GM18858 (cell line): ENCODE data around the gene HOXC6.

ENCODE experiments used
- ATAC-seq: cut with Tn5 transposase; IDR thresholded peaks from one replicate; pipeline ENCODE4 v1.9.1; 2021; ENCODE audit not compliant: unreplicated experiment

HOXC6 gene

DNA sequence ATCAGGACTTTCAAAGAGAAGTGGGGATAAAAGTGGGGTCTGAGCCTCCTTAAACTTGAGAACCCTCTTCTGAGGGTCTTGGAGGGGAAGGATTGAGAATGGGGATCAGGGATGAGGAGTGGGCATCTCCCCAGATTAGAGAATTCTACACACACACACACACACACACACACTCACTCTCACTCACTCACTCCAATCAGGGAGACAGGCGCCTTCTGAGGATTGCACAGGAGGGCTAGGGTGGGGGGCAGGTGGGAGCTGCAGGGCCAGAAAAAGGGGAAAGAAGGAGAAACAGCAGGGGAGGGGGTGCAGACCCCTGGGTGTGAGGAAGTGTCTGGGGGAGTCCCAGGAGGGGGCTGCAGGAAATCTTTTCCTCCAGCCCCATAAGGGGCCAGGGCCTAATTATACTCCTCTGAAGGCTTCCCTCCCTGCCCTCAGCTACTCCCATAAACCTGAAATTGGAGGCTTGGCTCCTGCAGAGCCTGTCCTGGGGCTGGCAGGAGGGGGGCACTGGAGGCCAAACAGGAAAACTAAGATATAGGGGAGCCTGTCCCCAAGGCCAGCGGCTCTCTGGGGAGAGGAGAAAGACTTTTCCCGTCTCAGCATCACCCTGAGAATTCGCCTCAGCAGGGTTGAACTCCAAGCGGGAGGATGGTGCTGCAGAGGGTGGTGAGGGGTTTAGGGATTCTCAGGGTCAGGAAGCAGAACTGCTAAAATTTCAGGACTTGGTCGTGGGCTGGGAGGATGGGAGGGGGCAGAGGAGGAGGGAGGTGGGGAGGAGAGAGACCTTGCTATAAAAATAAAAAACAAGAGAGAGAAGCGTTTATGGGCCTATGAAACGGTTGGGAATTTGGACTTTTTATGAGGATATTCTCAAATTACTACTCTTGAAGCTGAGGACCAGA lies 26.7 kb upstream of the HOXC6 start:
- ATAC-seq, result no peak

DNA sequence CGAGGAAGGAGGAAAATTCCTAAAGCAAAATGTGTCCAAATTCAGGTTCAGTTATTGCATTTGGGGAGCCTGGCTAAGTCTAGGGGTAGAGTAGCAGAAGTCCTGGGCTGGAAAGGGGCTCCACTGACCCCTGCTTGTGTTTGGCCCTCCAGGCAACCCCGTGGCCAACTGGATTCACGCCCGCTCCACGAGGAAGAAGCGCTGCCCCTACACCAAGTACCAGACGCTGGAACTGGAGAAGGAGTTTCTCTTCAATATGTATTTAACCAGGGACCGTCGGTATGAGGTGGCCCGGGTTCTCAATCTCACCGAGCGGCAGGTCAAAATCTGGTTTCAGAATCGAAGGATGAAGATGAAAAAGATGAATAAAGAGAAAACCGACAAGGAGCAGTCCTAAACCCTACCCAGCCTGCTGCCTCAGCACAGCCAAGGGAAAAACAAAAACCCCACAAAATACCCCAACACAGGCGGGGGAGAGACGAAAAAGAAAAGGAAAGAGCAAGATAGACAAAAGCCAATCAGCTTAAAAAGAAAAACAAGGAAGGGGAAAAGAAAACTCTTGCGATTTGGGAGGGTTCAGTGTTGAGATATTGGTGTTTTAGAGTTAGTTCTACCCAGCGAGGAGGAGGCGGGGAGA lies 25.8 kb upstream of the HOXC6 start:
- no peak for ATAC-seq

GRCh38 chr12:54002915-54003389 lies 25.3 kb upstream of the HOXC6 start:
- no peak for ATAC-seq

- ATAC-seq, result no peak
Measured at GRCh38 chr12:54003625-54004024, 24.6 kb upstream of the HOXC6 start.

DNA sequence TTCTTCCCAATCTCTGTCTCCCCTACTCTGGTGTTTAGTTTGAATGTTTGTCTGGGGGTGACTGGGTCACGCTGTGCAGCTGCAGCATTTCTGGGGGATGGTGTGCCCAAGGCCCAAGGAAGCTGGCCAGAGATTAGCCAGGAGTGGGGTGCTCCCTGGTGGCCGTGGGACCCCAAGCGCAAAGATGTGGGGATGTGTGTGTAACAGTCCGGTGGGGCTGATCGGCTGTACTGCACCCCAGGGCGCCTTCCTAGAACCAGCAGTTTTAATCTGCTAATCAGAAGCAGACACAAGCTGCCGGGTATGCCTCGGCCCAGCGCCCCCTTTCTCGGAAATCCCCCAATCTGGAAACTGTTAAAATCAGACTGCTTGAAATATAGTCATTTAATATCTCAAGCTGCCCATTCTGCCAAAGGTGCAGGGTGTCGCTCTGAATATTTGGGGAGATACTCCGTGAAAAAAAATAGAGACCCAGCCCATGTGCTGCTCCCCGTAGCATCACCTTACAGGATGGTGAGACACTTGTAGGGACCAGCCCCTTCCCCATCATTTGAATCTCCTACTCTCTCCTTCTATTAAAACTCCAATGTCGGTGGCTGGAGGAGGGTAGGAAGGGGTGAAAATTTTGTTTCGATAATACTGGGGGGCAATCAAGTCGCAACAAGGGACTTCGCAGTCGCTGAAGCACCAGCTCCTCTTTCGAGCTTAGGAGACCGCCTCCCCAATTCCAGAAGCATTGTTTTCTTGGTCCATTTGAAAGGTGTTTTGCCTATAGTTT lies 24.0 kb upstream of the HOXC6 start:
- ATAC-seq, result no peak

GRCh38 chr12:54004841-54005530 lies 23.3 kb upstream of the HOXC6 start:
- no peak for ATAC-seq

- ATAC-seq, result no peak
Measured at GRCh38 chr12:54005531-54005852, 22.7 kb upstream of the HOXC6 start.

- ATAC-seq, result no peak
Measured at GRCh38 chr12:54005853-54006558, 22.2 kb upstream of the HOXC6 start.

GRCh38 chr12:54006559-54007220 lies 21.6 kb upstream of the HOXC6 start:
- ATAC-seq, result no peak

DNA sequence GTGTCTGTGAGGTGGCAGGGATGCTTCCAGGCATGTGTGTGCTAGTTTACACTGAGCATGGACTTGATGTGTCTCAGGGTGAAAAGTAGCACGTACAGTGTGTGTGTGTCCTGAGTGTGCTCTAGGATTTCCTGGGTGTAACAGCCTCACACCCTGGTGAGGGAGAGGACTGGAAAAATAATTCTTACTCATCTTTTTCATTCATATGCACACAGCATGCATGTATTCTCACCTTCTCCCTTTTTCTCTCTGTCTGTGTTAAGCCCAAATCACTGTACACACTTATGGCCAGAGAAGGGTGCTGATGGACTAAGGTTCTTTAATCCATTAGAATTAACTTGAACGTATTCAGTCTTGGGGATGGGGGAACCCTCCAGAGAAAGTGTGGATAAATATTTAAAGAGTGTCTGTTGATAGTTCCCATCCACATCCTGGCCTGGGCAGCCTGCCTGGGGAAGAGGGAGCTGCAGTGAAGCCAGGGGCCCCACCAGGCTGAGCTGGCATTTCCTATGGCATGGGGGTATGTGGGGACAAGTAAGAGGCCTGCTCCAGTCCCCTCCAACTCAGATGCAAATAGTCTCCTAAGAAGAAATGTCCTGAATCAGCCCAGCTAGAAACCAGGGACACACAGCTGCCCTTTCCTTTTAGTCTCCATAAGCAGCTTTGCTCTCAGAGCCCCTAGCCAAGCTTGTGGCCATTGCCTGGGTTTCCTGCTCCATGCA lies 20.5 kb upstream of the HOXC6 start:
- no peak for ATAC-seq

GRCh38 chr12:54008260-54008552 lies 20.0 kb upstream of the HOXC6 start:
- no peak for ATAC-seq

DNA sequence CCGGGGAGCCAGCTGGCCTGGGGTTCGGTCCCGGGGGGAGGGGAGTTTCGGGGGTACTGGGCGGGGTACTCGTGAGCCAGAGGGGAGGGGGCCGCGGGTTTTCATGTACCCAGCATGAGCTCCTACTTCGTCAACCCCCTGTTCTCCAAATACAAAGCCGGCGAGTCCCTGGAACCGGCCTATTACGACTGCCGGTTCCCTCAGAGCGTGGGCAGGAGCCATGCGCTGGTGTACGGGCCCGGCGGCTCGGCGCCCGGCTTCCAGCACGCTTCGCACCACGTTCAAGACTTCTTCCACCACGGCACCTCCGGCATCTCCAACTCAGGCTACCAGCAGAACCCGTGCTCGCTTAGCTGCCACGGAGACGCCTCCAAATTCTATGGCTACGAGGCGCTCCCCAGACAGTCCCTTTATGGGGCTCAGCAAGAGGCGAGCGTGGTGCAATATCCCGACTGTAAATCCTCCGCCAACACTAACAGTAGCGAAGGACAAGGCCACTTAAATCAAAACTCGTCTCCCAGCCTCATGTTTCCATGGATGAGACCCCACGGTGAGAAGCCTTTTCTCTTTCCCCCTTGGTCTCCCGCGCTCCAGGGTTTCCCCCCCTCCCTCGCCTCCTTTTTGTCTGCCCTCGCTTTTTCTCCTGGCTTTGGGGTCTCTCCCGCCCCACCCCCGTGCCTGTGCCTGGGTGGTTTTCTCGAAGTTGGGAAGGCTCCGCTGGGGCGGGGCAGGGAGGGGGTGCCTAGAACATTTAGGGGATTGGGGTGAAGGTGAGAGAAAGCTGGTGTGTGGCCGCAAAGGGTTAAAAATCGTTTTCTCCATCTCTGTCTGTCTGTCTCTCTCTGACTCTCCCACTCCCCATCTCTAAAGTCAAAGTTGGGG lies 18.8 kb upstream of the HOXC6 start:
- no peak for ATAC-seq

DNA sequence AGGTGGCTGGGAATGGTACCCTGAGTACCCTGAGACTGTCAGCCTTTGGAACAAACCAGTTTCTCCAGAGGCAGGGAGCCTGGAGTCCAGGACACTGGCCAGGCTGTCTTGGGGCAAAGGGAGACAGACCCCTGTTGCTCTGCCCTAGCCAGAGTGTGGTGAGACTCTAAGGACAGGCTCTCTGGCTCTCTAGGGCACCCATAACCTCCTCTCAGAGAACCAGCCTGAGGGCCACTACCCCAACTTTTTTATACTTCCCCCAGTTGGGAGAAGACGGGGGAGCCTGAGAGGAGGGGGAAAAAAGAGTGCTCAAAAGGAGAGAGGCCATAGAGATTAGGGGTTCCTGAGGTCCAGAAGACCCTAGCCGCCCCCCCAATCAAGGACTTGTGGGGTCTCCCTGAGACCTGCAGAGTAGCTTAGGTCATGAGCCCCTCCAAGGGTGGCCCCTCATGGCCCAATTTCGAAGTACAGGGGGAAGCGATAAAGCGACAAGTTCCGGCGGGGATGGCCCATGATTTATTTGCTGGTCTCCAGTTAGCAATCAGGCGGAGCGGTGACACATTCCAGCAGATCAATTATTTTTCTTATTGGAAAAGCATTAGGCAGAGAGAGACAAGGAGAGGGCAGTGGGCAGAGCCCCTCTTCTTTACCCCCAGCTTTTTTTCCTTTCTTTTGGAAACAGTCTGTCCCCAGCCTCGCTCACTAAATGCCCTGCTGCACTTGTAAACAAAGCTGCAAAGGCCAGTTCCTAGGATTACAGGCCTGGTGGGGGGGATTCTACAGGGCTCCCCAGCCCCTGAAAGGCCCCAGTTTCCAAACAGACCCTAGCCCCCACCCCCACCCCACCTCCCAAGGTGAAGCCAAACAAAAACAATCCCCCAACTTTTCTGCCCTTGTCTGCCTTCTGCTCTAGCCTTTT lies 17.9 kb upstream of the HOXC6 start:
- no peak for ATAC-seq

DNA sequence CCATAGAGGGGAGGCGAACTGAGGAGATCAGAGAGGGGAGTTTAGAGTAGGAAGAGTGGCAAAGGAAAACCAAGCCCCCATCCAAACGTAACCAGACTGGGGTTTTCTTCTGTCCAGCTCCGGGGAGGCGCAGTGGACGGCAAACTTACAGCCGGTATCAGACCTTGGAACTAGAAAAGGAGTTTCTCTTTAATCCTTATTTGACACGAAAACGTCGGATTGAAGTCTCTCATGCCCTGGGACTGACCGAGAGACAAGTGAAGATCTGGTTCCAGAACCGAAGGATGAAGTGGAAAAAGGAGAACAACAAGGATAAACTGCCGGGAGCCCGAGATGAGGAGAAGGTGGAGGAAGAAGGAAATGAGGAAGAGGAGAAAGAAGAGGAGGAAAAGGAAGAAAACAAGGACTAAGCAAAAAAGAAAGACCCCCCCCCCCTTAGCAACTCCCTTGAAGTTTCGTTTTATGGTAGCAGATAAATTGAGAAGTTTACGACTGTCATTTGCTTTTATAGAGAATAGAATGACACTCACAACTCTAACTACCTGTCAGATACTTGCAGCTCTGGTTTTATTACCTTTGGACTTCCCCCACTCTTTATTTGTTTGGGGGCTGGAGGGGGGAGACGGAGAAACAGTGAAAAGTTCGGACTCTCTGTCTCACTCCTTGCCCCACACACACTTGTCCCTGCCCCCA lies 17.1 kb upstream of the HOXC6 start:
- ATAC-seq, result no peak

DNA sequence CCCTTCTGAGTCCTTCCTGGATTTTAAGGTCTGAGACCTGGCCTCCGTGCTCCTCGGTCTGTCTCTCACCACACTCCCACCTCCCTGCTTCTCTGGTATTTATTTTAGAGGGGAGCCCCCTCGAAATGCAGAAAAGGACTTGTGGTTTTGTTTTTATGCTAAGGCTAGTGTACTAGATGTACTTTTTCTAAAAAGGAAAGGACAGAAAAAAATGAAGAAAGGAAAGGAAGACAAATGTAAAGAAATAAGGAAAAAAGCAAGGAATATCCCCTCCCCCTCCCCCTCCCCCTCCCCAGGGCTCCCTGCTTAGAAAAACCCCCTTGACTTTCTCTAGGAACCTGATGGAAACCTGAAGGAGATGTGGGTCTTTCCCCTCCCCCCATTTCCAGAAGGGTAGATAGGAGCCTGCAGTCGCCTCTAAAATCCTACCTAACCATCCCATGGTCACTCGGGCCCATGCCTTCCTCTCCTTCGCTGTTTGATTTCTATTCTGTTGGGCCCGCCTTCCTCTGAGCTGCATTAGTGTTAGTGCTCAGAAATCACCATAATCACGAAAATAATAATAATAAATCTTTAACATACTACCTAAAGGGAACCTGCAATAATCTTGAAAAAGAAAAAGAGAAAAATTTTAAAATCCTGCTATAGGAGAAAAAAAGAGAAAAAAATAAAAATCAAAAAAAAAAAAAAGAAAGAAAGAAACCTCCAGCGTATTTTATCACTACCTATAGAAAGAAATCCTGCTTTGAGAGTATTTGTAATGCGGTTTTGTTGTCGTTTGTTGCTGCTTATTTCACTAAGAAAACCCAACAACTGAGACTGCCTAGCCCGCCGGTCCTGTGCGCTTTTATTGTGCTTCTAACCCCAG lies 16.3 kb upstream of the HOXC6 start:
- no peak for ATAC-seq
